GM18526 (cell line): ENCODE results near the gene CHSY1.

Experiments used
- POLR2A ChIP-seq: IDR thresholded peaks from 3 replicates; pipeline ENCODE4 v1.6.1; 2011; ENCODE audit not compliant: insufficient read length; ENCODE audit errors: extremely low read depth

Gene CHSY1

DNA sequence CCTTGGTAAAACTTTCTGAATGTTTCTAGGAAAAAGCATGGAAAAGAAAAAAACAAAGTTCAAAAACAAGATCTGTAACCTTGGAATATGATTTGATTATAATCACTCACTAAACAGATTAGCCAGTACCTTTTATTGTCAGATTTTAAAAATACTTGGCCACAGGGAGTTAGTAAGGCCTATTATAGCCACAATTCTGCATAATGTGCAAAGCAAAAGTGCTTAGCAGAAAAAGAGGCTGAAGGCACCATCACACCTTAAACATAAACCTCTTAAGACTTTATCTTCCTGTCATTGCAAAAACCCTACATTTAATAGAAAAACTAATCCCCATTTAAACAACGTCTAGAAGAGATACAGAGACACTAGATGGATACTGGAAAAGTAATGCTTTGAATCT is 41.8 kb downstream of the CHSY1 start:
- no peak for TF ChIP-seq POLR2A

DNA sequence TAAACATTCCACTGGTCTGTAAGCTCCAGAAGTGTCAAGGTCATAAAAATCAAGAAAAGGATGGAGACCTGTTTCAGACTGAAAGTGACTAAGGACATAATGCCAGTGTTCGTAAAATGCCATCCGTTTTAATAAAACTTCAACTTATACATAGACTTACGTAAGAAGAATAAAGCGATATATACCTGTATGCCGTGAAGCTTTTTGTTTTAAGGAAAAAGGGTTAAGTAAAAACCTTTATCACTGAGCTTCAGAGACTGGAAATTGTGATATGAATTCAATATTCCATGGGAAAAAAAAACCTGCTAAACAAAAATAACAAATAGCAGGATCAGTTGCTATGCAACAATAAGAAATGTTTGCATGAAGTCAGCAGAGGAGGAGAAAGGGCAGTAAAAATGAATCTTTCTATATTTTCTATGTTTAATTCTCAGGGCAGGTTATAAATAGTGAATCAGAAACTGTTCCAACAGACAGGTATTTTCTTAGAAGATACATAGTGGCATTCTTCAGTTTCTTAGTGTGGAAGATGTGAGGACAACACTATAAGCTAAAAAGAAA is 42.5 kb downstream of the CHSY1 start:
- TF ChIP-seq POLR2A = no peak

DNA sequence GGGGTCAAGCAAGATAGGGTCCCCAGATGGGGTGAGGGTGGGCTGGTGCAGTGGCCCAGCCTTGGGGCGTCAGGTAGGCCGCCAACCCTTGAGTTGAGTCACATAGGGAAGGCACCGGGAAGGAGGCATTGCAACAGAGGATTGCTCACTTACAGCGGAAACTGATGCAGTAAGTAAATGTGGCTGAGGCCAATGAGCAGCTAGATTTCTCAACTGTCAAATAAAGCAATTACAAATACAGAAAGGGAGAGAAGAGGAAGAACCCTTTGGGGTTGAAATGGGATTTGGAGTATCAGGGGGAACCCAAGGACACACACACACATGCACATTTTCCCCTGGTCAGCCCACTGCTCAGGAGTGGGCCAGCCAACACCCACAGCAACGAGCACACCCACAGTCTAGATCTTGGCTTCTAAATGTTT is 44.0 kb downstream of the CHSY1 start:
- TF ChIP-seq POLR2A = no peak

DNA sequence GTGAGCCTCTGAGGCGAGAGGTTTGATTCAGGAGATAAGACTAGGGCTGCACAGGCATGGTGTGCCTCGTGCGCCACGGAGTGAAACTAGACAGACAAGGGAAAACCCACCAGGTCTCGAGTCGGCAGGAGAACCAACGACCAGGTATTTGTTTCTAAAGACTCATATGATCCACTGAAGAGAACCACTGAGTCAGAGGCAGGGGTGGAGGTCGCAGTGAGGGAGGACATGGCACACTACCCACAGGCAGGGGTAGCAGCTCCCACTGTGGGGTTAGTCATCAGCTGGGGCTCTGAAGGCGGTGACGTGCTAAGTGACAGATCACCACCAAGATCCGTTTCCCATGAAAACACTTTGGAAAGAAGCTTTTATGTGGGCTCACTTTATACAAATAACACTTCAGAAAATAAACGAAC is 45.7 kb downstream of the CHSY1 start:
- no peak for TF ChIP-seq POLR2A

DNA sequence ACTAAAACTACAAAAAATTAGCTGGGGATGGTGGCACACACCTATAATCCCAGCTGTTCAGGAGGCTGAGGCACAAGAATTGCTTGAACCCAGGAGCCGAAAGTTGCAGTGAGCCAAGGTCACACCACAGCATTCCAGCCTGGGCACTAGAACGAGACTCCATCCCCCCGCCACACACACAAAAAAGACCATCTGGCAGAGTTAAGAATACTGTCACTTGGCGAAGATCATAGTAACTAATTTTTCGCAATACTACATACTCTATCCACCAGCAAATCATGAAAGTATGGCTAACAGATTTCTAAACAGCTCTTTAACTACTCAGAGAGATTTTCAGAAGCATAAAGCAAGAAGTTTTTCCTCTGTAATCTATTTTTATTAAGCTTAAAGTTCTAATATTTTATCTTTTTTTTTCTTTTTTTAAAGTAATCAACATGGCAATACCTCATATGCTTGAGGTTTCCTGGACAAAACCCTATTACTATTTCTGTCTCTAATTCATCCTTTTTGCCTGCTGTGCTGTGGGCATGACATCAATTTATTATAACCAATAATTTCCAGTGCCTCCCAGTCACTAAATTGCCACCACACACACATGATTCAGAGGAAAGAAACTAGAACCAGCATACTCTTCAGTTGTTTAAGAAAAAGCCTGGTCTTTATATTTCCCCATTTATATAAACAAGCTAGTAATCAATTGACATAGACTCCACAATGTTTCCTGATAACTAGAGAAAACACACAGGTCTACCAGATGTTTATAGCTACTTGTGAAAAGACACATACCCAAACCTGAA is 46.9 kb downstream of the CHSY1 start:
- TF ChIP-seq POLR2A = no peak

DNA sequence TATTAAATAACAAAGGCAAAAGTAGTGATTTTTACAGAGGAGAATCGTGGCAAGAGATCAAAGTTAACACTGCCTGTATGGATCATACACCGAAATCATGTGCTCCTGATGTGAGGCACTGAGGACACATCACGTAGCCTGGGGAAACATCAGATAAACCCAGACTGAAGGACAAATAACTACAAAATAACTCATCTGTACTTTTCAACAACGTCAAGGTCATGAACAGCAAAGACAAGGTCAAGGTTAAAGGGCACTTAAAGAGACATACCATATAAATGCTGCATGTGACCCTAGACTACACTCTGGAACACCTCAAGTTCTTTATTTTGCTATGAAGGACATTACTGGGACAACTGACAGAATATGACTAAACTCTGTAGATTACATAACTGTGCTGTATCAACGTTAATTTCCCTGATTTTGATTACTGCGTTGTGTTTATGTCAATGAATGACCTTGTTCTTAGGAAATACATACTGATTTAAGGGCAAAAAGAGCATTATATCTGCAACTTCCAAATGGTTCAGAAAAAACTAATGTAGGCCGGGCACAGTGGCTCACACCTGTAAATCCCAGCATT is 48.1 kb downstream of the CHSY1 start:
- no peak for TF ChIP-seq POLR2A

DNA sequence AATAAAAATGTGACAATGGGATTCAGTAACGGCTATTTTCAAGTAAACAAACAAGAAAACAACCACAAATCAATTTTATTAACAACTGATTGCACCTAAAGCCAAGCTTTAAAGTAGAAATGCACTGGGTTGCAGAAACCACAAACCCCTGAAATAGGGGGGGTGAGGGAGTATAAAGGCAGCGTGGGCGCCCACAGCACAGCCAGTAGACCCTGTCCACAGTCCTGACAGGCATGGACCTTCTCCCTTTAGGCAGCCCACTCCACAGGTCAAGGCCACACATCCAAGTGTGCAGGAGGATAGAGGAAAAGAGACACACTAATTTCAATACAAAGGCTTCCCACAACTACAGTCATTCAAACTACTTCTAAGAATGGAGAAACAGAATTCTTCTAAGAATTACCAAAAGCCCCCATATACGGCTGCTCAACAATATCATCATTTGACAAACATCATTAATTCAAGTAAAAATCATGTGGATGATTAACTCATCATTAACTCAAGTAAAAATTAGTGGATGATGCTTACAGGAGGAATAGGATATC is 48.7 kb downstream of the CHSY1 start:
- TF ChIP-seq POLR2A = no peak

DNA sequence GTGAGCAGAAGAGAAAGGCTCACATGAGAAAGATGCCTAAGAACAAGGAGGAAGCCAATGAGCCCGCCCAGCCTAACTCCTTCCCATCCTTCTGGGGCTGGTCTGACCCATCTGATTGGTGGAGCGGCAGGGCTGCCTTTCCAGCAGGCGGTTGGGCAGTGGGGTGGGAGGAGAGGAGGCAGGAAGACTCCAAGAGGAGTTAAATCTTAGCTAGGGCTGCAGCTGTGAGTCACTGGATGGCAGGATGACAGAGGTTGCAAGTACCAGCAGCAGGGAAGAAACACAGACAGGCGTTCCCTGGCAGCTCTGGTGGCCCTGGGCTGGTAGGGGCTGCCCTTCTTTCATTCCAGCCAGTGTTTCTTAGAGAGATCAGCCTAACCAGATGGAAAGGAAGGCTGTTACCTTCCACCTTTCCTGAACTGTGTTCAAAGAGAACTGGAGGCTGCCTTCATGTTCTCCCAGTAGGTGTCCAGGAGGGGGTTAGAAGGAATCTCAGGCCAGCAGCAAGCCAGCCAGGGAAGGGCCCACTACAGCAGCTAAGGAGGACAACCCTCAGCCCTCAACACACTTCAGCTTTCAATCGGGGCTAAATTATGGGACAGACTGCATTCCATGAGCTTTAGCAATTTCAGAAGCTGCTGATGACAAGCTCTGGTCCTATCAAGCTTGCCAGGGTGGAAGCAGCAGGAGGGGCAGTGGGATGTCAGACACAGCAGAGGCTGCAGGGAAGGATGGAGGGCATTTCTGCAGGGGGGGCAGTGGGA is 50.3 kb downstream of the CHSY1 start:
- TF ChIP-seq POLR2A = no peak

DNA sequence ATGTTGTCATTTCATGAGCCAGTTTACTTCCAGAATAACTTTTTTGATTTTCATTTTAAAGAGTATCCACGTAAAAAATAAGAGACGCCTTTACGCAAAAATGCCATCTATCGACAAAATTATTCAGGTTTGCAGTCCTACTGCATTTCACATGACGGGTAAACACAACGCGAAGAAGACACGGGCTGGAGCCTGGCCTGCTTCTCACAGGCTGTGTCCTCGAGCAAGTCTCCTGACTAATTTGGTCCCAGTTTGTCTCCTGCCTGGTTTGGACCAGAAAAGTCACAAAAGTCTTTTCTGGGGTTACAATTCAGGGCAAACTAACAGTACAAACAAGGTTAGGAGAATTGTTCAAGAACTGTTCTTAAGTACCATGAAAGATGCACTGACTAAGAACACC is 51.7 kb downstream of the CHSY1 start:
- TF ChIP-seq POLR2A = no peak

DNA sequence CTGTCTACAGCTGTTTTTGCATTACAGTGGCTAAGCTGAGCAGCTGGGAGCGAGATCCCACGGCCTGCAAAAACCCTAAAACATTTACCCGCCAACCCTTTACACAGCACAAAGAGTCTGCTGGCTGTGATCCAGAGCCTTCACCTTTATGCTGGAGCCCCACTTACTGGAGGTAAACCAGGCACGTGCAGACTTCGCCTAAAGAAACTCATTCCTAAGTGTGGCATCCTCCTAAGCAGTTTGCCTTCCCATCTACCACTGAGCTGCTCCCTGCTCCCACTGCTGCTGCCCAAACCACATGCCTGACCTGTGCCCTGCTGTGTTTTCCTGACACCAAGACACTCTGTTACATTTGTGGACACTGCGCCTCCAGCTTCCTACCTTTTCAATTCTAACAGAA is 53.0 kb downstream of the CHSY1 start:
- TF ChIP-seq POLR2A = no peak

DNA sequence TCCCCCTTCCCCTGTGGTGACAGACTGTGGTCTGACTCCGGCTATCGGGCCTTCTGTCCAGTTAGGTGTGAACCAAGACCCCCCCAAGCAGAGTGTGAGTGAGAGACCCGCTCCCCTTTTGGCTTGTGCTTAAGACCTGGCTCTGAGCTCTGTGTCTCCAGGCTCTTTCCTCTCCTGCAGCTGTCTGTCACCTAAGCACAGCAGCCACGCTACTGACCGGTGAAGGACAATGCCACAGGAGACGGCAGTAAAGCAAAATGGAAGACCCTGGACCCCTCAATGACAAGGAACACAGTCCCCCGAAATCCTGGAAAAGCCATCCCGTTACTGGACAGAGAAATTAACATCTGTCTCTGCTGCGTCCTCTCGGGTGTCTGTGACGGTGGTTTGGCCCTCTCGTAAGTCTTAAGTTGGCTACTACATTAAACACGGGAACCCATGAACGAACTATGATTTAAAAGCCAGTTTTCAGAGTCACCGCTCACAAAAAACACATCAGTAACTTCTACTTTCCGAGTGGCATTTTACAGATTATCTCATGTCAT is 53.7 kb downstream of the CHSY1 start:
- TF ChIP-seq POLR2A = no peak

DNA sequence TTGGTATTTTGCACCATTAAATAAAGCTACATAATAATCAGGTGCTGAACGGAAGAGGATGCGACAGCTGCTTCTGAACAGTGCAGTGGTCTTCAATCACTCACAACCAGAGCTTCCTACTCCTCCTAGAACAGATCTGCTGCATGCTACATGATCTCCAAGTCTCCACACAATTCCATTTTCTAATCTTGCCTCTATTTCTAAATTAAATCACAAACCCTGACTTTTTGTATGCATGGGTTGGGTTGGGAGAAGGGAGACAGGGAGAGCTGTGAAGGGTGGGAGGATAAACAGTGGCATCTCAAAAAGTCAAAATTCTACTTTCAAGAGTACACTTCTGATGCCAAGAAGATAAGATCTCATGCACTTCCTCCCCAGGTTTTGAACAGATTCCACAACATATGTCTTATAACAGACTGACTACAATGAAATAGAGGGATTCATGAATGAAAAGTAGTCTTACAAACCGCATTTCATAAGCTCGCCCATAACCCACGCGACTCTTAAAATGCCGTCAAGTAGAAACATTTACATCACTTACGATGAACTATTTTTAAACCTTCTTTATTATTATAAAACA is 57.2 kb downstream of the CHSY1 start:
- TF ChIP-seq POLR2A = no peak

DNA sequence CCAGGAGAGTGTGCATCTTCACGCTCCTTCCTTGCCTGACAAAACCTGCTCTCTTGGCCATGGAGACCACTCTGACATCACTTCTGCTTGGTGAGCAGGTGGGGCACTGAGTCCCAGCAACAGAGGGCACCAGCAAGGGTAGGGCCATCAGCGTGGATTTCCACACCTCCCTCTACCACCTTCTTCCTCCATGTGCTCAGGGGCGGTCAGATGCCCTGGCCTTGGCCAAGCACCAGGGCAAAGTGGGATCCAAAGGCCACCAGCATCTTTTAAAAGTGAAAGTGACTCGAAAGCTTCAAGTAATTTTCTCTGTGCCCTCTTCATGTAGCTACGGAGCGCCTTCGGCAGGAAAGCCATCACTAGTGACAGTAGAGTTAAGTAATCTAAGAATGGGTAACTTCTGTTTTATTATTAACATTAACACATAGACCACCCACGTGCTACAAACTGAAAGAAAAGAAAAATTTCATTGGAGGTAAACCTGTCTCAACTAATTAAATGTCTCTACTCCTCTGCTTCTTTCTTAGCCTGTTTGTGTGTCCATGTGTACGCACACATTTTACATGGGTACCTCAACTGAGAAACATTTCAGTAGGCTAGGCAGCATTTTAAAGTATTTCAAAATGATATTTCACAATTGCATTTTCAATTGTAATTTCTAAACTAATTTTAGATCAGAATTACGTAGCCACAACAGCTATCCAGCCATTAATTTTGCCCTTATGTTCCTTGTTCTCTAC is 57.9 kb downstream of the CHSY1 start:
- no peak for TF ChIP-seq POLR2A

DNA sequence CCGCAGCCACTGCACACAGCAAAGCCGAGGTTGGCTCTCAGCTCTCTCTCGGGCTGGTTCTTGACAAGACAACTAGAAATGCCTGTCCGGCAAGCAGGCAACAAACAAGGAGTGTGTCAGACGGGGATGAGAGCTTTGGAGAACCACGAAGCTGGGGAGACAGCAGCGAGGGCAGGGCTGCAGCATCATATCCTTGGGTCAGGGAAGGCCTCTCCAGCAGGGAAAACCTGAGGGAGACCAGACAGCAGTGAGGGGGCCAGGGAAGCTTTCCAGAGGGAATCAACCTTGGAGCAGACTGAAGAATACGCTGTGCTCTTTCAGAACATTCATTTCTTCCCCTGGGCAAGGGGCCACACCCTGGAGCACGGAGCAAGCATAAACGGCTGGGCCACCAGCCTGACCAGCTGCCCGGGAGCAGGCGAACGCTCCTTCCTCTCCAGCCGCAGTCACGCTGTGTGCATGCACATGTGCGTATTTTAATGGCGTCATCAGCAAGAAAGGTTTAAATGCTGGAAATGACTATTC is 58.7 kb downstream of the CHSY1 start:
- TF ChIP-seq POLR2A = no peak
